HG02840 (cell line): ENCODE results near the gene KIF5A.

Source experiments
- ATAC-seq: cut with Tn5 transposase; IDR thresholded peaks from one replicate; pipeline ENCODE4 v1.9.1; 2021; ENCODE audit warnings: mild to moderate bottlenecking, moderate library complexity, moderate number of reproducible peaks; ENCODE audit not compliant: unreplicated experiment, low FRiP score

Gene KIF5A

DNA sequence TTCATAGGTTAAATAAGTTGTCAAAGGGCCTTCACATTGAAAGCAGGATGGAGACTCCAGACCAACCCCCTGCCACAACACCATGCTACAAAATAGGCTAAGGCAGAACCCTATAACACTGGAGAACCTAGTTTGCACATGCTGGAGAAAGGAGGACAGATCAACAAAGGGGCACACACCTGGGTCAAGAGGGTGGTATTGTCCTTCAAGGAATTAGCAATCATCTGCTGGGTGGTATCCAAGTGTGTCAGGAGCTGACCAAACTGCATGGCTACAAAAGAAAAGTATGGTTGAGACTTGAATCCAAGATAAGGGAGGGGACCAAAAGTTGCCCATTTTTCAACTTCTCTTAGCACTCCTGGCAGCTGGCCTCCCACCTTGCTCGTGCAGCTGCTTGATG is 18.0 kb upstream of the KIF5A start:
- no peak for ATAC-seq

DNA sequence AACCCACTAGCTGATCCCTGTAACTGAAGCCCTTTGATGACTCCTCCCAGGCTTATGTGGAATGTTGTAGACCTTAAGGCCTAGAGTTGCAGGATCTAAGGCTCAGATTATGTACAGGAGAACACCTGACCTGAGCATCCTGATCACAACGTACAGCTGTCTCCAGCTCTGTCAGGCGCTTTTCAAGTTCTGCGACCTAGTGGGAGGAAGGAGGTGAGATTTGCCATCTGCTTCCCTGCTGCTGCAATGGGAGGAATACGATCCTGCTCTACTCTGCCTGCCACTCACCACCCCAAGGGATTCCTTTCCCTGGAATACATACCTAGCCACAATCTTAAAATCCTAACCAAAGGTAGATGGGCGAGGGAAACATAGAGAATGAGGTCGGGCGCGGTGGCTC is 16.7 kb upstream of the KIF5A start:
- no peak for ATAC-seq

DNA sequence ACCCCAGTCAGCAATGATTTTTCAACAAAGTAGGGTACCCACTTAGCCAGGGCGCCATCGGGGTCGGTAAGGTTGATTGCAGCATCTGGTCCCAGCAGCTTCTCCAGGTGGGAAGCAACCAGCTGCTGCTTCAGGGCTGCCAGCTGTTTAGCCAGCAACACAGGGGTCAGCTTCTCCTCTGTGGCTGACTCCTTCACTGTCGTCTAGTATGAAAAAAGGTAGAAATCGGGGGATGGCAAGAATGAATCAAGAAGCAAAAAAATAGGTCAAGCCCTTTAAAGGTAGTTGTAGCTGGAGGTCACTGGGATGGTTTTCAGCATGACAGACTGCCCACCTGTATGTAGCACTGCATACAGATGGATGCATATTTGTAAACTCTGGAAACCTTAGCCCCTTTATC is 15.6 kb upstream of the KIF5A start:
- ATAC-seq = no peak

DNA sequence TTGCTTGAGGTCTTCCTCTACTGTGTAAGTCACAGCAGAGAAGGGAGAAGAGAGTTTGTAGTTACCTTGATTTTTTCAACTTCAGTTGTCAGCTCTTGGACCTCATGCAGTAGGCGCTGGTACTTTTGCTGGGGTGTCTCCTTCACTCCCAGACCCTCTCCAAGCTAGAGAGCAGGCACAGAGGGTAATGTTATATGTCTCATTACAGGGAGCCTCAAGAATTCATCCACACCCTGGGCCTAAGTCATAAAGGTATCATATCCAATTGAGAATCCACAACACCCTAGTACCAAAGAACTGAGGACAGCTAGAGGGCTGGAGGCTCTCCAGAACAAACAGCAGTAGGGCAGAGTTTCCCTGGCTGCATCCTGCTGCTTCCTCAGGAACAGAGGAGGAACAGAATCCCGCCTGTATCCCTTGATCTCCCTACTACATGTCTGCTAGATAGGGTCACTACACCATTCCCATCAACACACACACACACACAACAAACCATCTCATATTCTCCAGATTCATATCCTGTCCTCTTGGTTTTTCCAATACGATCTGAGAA is 14.8 kb upstream of the KIF5A start:
- no peak for ATAC-seq

DNA sequence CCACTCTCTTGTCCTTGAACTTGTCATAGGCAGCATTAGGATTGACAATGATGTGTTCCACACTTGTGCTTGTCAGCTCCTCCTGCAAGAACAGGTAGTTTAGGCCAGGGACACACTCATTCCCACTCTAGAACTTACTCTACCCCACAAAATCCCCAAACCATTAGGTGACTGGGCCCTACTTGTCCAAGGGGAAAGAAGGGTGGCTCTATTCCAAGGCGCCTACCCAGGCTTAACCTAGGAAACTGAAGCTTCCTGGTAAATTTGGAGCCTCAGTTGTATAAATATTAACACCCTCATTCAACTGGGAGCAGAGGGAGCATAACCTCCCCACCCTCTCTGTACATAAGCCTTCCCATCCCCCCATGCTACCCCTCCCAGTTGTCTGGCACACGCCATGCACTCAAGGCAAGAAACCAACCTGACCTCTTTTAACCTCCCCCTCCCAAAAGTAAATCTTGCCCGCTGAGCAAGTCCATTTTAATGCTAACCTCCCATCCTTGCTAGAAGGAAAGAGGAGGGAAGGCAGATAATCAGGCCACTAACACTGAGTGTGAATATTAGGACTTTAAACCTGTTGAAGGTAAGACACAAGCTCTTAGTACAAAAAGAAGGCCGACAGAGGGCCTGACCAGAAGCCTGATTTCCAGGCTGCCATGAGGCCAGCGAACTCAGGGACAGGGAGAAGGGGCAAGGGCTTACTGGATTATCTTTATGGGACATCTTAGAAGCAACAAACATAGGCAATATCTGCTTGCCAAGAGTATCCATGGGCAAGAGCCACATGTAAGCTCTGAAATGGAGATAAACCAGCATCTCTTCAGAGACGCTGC is 13.9 kb upstream of the KIF5A start:
- ATAC-seq = no peak

DNA sequence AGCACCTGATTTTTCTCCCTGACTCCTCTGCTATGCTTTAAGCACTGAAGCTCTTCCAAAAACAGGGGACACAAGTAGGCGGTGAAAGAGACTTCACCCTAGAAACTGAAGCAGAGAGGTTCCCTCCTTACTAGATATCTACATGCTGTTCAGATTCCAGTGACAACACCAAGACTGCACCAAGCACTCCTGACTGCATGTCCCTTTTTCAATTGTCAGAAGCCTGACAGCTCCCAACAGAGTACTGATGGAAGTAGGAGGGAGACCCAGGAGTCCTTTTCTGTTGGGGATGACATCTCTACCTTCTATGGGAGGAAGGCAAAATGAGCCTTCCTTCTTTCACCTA is 13.3 kb upstream of the KIF5A start:
- ATAC-seq = no peak

DNA sequence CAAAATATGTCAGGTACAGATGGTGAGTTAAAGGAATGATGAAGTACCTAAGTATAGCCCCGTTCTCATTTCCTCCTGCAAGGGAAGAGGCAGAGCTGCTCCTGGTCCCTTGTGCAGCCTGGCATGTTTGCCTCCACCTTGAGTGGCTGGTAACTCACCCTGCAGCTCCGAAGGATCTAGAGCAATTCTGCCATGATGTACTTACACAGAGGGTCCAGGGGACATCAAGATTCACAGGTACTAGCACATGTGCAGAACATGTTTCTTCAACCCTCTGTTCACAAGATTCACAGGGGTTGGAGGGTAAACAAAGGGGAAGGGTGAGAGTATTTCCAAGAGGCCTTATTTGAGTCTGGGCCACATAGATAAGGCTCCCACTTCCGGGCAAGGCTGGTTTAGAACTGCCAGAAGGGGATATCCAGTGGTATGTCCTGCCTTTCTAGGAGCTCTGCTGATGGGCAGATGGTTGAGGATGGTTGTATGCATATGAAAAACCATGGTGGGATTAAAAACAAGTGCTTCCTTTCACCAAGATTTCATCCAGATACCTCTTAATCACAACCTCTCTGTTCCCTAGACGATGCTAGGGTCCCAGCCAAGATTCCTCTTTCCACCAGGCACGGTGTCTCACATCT is 10.6 kb upstream of the KIF5A start:
- ATAC-seq = no peak

DNA sequence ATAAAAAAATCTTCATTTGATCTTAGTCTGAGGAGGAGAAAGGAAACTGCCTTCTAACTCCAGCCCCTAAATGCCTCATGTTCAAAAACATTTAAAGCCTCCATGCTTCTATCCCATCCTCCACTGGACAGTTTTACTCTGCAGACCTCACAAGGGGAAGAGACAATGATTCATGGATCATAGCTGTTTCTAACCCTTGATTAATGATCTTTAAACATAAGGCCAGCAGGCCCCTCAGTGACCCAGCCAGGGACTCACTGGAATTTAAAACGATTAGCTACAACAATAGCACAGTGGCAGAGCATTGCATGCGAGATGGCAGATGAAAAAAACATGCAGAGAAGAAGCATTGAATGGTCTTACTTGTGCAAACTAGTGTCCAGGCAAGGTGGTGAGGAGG is 8.8 kb upstream of the KIF5A start:
- ATAC-seq = no peak

DNA sequence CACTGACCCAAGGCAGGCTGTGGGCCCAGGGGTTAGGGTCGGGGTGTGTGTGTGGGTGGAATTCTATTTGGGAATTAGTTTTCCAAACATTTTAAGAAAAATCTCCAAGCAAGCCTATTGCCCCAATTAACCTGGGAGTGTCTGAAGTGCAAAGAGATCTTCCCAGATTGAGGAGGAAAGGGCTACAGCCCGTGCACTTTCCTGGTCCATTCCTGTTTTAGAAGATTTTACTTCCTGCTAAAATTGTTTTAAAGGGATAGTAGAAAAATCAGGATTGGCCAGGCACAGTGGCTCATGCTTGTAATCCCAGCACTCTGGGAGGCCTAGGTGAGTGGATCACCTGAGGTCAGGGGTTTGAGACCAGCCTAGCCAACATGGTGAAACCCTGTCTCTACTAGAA is 8.1 kb upstream of the KIF5A start:
- no peak for ATAC-seq

DNA sequence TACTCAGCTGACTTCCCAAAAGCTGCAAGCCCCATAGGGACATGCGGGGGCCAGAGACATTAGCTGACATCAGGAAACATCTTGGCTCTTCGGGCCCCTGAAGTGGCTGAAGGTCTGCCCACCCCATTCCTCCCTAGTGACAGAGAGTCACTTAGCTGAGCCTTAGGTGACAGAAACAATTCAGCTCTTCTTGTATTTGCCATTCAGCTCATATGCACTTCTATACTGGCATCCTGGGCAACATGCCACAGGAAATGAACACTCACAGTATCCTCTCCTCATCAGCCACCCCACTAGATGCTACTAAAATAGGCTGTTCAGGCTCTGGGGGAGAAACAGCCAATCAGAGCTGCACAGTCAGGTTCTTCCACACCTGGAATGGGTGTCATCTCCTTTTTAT is 6.3 kb upstream of the KIF5A start:
- no peak for ATAC-seq

DNA sequence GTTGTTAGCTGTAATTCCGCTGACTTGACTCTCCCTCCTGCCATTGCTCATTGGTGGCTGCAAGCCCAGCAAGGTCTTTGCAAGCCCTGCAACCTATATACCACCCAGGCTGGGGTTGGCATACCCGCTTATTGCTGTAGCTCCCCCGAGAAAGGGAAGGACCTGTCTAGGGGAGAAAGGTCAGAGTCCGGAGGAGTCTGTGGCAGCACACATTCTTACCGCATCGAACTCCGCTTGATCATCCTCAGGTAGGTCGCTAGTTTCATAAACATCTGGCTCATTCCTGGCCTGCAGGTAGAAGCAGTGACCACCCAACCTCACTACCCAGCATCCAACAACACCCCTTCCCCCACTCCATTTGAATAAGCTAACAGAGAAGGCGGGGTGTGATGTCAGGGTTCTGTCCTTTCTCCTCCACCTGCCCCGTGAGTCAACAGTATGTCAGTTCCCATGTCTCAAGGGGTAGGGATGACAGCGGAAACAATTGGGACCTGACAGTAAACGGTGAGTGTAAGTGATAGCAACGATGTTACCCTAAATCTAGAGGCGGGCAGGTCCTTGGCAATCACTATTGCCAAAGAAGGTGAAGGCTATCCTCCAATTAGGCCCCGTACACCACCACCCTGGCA is 3.9 kb upstream of the KIF5A start:
- ATAC-seq = no peak

DNA sequence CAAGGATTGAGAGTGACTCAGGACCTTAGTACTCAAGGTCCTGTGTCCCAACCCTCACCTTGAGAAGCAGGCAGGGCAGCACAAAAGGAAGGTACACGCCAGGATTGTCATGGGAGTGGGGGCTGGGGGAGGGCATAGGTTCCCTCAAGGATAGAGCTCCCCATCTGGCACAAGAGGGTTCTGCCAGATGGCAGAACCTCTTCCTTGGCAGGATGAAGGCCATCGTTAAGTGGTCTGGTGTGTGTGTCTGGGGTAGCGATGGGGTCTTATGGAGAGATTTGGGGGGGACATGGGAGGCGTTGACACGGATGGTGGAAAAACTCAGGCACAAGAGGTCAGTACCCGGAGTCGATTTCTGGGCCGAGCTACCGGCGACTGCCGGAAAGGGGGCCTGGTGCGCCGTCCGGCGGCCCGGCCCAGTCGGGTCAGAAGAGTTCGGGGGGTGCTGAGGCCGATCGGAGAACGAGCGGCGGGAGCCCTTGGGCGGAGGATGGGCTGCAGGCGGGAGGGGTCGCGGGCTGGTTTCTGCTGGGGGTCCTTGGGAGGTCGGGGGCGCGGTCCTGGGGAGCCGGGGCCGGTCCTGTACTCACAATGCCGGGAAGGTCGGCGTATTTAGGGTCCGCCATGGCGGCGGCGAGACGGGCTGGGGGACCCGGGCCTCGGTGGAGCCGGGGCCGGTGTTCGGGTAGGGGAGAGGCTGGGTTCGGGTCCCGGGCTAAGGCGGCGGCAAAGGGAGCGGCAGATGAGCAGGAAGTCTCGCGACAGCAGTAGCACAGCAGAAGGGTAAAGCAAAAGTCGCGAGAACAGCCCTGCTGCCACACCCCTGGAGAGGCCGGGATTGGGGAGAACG is 3.2 kb upstream of the KIF5A start, which contains the start of gene DCTN2:
Gene DCTN2, minus strand, starts transcription at position 755 of the 850 bp plus-strand sequence. Its CDS starts 129 bp downstream, at position 626.
- peak; percentile 97 for ATAC-seq

DNA sequence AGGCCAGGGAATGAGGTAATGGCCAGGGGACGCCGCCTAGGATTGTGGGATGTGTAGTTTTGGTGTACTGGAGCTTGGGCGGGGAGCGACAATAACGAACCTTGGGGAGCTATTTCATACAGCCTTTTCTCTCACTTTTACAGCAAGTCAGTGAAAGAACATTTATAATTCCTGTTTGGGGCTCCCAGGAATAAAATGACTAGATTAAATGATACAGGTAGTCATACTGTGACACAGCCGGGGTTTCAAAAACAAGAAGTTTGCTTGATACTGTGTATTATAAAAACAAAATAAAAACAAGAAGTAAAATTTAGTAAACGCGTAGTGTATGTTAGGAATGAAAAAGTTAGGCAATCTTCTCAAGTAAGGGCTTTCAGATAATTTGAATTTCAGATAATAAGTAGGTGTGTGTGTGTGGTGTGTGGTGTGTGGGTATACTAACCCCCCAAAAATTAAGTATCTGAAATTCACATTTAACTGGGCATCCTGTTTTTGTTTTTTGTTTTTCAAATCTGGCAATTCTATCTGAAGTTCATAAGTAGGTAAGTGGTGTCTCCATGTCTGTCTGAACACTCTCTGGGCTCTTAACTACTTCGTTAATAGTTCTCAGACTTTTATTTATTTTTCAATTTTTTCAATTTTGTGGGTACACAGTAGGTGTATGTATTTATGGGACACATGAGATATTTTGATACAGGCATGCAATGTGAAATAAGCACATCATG is 2.4 kb upstream of the KIF5A start:
- ATAC-seq = no peak

DNA sequence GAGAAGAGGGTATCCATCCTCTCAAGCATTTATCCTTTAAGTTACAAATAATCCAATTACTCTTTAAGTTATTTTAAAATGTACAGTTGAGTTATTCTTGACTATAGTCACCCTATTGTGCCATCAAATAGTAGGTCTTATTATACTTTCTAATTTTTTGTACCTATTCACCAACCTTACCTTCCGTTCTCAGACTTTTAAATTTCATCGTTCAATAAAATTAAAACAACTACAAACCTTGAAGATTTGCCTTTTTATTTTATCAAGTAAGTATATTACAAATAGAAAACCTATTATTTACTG is 1.9 kb upstream of the KIF5A start:
- no peak for ATAC-seq

DNA sequence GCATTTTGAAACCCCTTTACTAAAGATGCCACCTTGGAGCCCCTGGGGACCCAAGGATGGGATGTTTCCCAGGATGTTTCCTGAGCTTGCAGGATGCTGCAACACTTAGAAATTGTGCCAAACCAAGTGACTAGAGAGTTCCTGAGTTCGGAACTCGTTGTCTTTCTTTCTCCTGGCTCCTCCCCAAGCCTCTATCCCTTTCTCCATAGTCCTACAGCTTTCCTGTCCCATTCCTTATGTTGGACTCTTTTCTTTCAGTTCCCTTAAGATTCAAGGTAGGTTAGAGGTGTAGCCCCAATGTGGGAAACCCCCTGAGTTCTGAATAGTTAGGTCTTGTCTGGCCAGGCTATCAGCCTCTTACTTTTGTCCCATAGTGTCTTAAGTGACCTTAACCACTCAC is 1.4 kb upstream of the KIF5A start:
- no peak for ATAC-seq

DNA sequence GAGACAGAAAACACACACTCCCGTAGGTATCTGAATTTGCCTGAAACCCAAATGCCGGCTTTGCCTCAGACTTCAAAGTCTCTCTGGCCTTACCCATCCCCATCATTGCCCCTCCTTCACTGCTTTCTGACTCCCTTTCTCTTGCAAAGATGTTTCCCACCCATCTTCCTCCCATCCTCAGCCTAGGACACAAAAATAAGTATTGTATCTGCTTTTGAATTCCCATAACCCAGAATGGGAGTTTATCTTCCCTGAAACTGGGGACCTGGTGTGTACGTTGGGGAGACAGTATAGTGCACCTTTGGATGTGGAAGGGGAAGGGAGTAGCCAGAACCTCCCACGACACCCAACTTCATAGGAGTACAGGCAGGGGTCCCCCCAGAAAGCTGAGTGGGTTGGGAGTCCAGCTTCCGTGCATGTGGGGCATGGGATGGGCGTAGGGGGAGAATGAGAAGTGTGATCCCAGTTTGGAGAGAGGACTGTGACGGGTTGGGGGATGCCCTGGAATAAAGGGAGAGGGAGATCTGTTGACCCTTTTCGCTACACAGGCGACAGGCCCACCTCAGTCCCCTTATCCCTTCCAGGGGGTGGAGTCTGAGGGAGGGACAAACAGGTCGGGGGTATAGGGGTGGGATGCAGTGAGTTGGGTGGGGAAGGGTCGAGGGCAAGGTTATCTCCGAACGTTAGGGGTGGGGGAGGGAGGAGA is 488 bp upstream of the KIF5A start:
- ATAC-seq = no peak

DNA sequence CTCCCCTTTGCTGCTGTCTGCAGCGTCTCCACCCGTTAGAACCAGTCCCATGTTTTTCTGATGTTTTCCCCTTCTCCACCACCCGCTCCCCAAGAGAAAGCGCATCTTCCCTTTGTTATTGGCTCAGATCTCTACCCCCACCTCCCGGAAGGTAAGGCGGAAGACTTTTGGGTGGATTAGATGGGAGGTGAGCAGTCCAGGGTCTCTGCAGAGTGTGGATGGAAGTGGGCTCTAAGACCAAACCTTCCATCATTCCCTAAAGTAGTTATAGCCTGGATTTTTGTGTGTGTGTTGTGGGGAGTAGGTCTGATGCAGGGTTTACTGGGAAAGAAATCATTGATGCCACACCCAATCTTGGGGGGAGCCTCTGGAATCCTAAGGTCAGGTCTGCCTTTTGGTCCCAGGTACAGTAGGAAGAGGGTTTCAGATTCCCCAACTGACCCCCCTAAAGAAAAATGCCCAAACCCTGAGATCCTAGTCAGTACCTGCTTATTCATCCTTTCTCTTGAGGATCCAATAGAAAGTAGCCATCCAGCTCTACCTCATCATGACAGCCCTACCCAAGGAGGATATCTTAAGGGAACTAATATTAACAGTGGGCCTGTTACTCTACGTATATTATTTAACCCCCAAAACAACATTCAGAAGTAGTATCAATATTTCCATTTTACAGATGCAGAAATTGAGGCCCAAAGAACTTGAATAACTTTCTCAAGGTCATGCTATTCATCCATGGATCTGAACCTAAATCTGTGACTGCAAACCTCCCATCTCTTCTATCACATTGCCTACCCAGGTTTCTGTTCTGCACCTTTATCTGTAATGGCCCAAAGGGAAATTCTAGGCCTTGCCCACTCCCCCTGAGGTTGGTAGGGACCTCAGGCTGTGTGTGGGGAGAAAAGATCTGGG is 1.1 kb downstream of the KIF5A start:
- ATAC-seq = no peak

DNA sequence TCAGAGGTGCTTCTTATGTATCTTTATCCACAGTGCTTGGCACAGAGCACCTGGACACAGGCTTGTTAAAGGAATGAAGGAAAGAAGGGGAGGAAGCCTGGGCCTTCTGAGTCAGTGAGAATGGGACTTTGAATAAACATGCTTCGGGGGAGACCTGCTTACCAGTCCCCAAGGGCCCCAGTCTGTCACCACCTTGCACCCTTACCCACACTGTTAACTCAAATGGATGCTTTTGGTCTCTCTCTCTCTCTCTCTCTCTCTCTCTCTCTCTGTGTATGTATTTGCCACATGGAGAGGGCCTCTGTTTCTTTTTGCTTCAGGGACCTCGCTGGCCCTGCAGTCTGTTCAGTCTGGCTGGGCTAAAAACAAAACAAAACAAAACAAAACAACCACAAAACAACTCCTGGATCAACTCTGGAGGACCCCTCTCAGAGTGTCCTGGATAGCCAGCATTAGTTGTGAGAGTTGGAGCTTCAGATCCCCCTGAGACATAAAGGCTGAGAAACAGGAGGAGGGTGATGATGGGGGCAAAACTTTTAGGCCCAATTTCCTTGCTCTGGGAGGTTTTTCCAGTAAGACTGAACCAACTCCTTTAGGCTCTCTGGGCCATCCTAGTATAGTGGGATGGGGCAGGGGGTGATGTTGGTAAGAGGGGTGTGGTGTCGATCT is 1.9 kb downstream of the KIF5A start:
- no peak for ATAC-seq
